ENCODE measurements around the gene ELMO2. TPM values are rescaled to one million over a fixed set of nuclear protein-coding genes. Genes with fewer than 3 reads are reported as not detected.

ELMO2 gene
- total RNA-seq, 3 donors from 2014 or later (not counting 1 experiment from before 2014, with no cell fraction given), result 108 to 156 (median 142) TPM

DNA sequence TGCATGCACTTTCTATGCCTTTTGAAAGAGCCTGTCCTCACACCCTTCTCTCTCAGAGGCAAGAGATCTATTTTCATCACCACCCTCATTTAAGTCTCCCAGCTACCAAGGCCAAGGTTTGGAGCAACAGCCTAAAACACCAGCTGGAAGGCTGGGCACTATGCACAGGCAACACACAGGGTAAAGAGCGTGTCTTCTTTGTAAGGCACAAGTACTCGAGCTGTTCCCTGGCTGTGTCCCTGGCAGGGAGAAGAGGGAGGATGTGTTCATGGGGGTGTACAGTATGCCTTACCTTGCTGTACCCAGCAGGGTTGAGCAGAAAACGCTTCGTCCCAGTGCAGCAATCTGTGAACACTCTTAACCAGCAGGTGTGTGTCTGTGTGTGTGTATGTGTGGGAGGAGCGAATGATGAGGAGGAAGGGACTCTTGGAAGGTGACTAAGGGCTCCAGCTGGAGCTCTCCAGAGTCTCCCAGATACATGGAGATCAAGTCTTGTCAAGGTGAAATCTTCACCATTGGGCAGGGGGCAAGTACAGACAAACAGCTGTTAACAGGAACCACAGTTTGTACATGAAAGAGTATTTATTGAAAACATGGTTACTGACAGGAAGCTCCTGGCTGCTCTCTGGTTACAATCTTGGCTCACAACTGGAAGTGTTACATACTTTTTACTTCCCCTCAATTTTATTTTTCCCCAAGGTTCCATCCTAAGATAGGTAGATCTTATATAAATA, 40.8 kb downstream of the ELMO2 start:
- Histone ChIP-seq H3K4me1 (ENCODE audit: control insufficient read depth, insufficient read depth, low read length) (peaks cover 43% of the 10 kb centered on the region), H3K27ac (ENCODE audit: low read length) (no peak overlapping the region), H3K4me3 (ENCODE audit: low read length) (no peak overlapping the region), H3K9me3 (ENCODE audit: control insufficient read depth, insufficient read depth, low read length) (no peaks in the 10 kb centered on the region), H3K36me3 (ENCODE audit: control insufficient read depth, insufficient read depth, low read length) (peaks cover 51% of the 10 kb centered on the region), H3K27me3 (ENCODE audit: control insufficient read depth, insufficient read depth, low read length) (no peaks in the 10 kb centered on the region)
- ATAC-seq (no peak), DNase-seq (peak in 1 of 2 donors; percentile 55)
- WGBS (ENCODE audit: insufficient coverage), result 91% methylated on average over 5 of the region's 5 CpGs
- Mint-ChIP-seq H3K36me3 (no peaks in the 10 kb centered on the region), H3K9me3 (no peaks in the 10 kb centered on the region), H3K4me3 (peak overlapping the region; percentile 10), H3K27ac (peak overlapping the region; percentile 70 to 92), H3K27me3 (ENCODE audit: low read depth in 2 of 2) (no peaks in the 10 kb centered on the region), H3K4me1 (peaks cover 36 to 43% of the 10 kb centered on the region in 2 donors)
- no peak for TF ChIP-seq CTCF (IDR thresholded peaks at IDR 0.05)
- intact Hi-C loops (cut with micrococcal nuclease), result no loop called here

GRCh38 chr20:46364670-46365486, 41.5 kb downstream of the ELMO2 start:
- peak in 1 of 2 donors; percentile 23 for DNase-seq
- H3K9me3 ChIP-seq (ENCODE audit: control insufficient read depth, insufficient read depth, low read length), result no peaks in the 10 kb centered on the region
- Mint-ChIP-seq H3K36me3 (no peaks in the 10 kb centered on the region), H3K27me3 (ENCODE audit: low read depth in 2 of 2) (no peaks in the 10 kb centered on the region), H3K4me3 (peak overlapping the region; percentile 78), H3K4me1 (peaks cover 38 to 45% of the 10 kb centered on the region in 2 donors), H3K9me3 (no peaks in the 10 kb centered on the region), H3K27ac (peak overlapping the region; percentile 86 to 92)
- intact Hi-C loops (cut with micrococcal nuclease), result no loop called here
- H3K27ac ChIP-seq (ENCODE audit: low read length), result peak overlapping the region; percentile 100
- H3K27me3 ChIP-seq (ENCODE audit: control insufficient read depth, insufficient read depth, low read length), result no peaks in the 10 kb centered on the region
- peaks cover 44% of the 10 kb centered on the region for H3K36me3 ChIP-seq (ENCODE audit: control insufficient read depth, insufficient read depth, low read length)
- ATAC-seq, result no peak
- TF ChIP-seq CTCF (IDR thresholded peaks at IDR 0.05), result no peak
- peak overlapping the region; percentile 99 for H3K4me3 ChIP-seq (ENCODE audit: low read length)
- WGBS (ENCODE audit: insufficient coverage), result 70% methylated on average over 8 of the region's 10 CpGs
- H3K4me1 ChIP-seq (ENCODE audit: control insufficient read depth, insufficient read depth, low read length), result peaks cover 47% of the 10 kb centered on the region

- WGBS (ENCODE audit: insufficient coverage), result 0% methylated on average over 64 of the region's 64 CpGs
- no peak for TF ChIP-seq CTCF (IDR thresholded peaks at IDR 0.05)
- intact Hi-C loops (cut with micrococcal nuclease), result loop anchor here (1.0 kb wide), 1 partner anchor 42 kb away; the partner anchor contains the start of gene ELMO2
- no peaks in the 10 kb centered on the region for H3K27me3 ChIP-seq (ENCODE audit: control insufficient read depth, insufficient read depth, low read length)
- Mint-ChIP-seq H3K4me3 (peak overlapping the region; percentile 92), H3K36me3 (no peaks in the 10 kb centered on the region), H3K27me3 (ENCODE audit: low read depth in 2 of 2) (no peaks in the 10 kb centered on the region), H3K4me1 (peaks cover 46 to 53% of the 10 kb centered on the region in 2 donors), H3K27ac (peak overlapping the region; percentile 86 to 92), H3K9me3 (no peaks in the 10 kb centered on the region)
- ATAC-seq, result peak; percentile 87 to 90 (median 89)
- H3K4me3 ChIP-seq (ENCODE audit: low read length), result peak overlapping the region; percentile 99
- peaks cover 54% of the 10 kb centered on the region for H3K4me1 ChIP-seq (ENCODE audit: control insufficient read depth, insufficient read depth, low read length)
- DNase-seq, result peak; percentile 80 to 94
- H3K36me3 ChIP-seq (ENCODE audit: control insufficient read depth, insufficient read depth, low read length), result peaks cover 36% of the 10 kb centered on the region
- H3K9me3 ChIP-seq (ENCODE audit: control insufficient read depth, insufficient read depth, low read length), result no peaks in the 10 kb centered on the region
- H3K27ac ChIP-seq (ENCODE audit: low read length), result peak overlapping the region; percentile 100
Measured at GRCh38 chr20:46363874-46364669, 42.3 kb downstream of the ELMO2 start.

Measured in natural killer cell (primary cell).